HepG2 (cell line): ENCODE measurements around the gene SRSF10.

Experiments used
- GABPA ChIP-seq, 2 experiments: IDR thresholded peaks; 2 replicates each; pipeline ENCODE4 v1.6.1; 2011 to 2016; ENCODE audit warnings: low read depth in 2 of 2, low read length in 1 of 2, missing biosample characterization in 1 of 2, missing genetic modification characterization in 1 of 2
- KLF16 ChIP-seq, 2 experiments: sonication (generic) in 1 of 2; formaldehyde crosslinking in 1 of 2; IDR thresholded peaks; 2 replicates each; pipeline versions ENCODE4 v1.6.1 to v1.8.0; 2016 to 2023; ENCODE audit warnings: missing genetic modification reagents in 2 of 2, missing compliant biosample characterization in 1 of 2
- RFXANK ChIP-seq: IDR thresholded peaks from 2 replicates; pipeline ENCODE4 v1.6.1; 2016
- SMARCC2 ChIP-seq: fragments of 450-650 bp; IDR thresholded peaks from 2 replicates; pipeline ENCODE4 v1.6.1; 2017; ENCODE audit warnings: antibody characterized with exemption, mild to moderate bottlenecking
- TCF7L2 ChIP-seq: IDR thresholded peaks from 2 replicates; pipeline ENCODE4 v1.6.1; 2011; ENCODE audit warnings: mild to moderate bottlenecking, low read depth, low read length, moderate library complexity
- ZNF354B ChIP-seq: sonication (generic); formaldehyde crosslinking; IDR thresholded peaks from 2 replicates; pipeline ENCODE4 v1.8.0; 2022; ENCODE audit warnings: mild to moderate bottlenecking, missing genetic modification reagents
- TF ChIP-seq, protein P1 (sequence below): sonication (generic); formaldehyde crosslinking; IDR thresholded peaks from 2 replicates; pipeline ENCODE4 v1.5.0; 2020; ENCODE audit warnings: mild to moderate bottlenecking, missing genetic modification reagents, moderate library complexity
- TF ChIP-seq, protein P2 (sequence below): sonication (generic); formaldehyde crosslinking; IDR thresholded peaks from 2 replicates; pipeline ENCODE4 v1.5.1; 2020; ENCODE audit warnings: mild to moderate bottlenecking, missing genetic modification reagents, borderline replicate concordance
- TF ChIP-seq, protein P3 (sequence below): IDR thresholded peaks from 2 replicates; pipeline ENCODE4 v1.6.1; 2012; ENCODE audit warnings: inconsistent platforms
- TF ChIP-seq, protein P4 (sequence below), 2 experiments: sonication (generic) in 1 of 2; formaldehyde crosslinking in 1 of 2; IDR thresholded peaks; 2 replicates each; pipeline versions ENCODE4 v1.4.0 to v1.6.1; 2016 to 2020; ENCODE audit warnings: borderline replicate concordance in 1 of 2, low read depth in 1 of 2, mild to moderate bottlenecking in 1 of 2, missing genetic modification reagents in 1 of 2
- TF ChIP-seq, protein P5 (sequence below): sonication (generic); formaldehyde crosslinking; IDR thresholded peaks from 2 replicates; pipeline ENCODE4 v1.5.1; 2020; ENCODE audit warnings: missing genetic modification reagents, mild to moderate bottlenecking, borderline replicate concordance
- TF ChIP-seq, protein P6 (sequence below): IDR thresholded peaks from 2 replicates; pipeline ENCODE4 v1.6.1; 2016; ENCODE audit warnings: low read depth, borderline replicate concordance

DNA sequence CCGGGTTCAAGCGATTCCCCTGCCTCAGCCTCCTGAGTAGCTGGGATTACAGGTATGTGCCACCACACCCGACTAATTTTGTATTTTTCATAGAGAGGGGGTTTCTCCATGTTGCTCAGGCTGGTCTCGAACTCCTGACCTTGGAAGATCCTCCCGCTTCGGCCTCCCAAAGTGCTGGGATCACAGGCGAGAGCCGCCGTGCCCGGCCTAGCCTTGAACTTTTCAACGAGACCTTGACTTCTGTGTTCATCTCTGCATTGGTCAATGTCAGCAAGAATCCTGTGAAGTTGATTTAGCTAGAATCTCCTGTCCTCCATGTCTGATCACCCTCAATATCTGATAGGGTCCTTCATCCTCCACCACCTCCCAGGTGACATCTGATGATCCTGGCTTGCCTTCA, 55.5 kb downstream of the SRSF10 start:
- no peak for TF ChIP-seq KLF16 (CRISPR knock-in tag; IDR thresholded peaks at IDR 0.05)
- TF ChIP-seq ZNF354B (CRISPR knock-in tag) = no peak
- TF ChIP-seq SMARCC2 = no peak
- TF ChIP-seq, protein P1, sequence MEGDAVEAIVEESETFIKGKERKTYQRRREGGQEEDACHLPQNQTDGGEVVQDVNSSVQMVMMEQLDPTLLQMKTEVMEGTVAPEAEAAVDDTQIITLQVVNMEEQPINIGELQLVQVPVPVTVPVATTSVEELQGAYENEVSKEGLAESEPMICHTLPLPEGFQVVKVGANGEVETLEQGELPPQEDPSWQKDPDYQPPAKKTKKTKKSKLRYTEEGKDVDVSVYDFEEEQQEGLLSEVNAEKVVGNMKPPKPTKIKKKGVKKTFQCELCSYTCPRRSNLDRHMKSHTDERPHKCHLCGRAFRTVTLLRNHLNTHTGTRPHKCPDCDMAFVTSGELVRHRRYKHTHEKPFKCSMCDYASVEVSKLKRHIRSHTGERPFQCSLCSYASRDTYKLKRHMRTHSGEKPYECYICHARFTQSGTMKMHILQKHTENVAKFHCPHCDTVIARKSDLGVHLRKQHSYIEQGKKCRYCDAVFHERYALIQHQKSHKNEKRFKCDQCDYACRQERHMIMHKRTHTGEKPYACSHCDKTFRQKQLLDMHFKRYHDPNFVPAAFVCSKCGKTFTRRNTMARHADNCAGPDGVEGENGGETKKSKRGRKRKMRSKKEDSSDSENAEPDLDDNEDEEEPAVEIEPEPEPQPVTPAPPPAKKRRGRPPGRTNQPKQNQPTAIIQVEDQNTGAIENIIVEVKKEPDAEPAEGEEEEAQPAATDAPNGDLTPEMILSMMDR (CRISPR knock-in tag) = no peak
- TF ChIP-seq, protein P2, sequence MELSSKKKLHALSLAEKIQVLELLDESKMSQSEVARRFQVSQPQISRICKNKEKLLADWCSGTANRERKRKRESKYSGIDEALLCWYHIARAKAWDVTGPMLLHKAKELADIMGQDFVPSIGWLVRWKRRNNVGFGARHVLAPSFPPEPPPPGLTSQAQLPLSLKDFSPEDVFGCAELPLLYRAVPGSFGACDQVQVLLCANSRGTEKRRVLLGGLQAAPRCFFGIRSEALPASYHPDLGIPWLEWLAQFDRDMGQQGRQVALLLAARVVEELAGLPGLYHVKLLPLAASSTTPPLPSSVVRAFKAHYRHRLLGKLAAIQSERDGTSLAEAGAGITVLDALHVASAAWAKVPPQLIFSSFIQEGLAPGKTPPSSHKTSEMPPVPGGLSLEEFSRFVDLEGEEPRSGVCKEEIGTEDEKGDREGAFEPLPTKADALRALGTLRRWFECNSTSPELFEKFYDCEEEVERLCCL (CRISPR knock-in tag) = no peak
- TF ChIP-seq RFXANK (CRISPR knock-in tag) = no peak
- TF ChIP-seq TCF7L2 = no peak
- TF ChIP-seq, protein P3, sequence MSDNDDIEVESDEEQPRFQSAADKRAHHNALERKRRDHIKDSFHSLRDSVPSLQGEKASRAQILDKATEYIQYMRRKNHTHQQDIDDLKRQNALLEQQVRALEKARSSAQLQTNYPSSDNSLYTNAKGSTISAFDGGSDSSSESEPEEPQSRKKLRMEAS = no peak
- TF ChIP-seq, protein P4, sequence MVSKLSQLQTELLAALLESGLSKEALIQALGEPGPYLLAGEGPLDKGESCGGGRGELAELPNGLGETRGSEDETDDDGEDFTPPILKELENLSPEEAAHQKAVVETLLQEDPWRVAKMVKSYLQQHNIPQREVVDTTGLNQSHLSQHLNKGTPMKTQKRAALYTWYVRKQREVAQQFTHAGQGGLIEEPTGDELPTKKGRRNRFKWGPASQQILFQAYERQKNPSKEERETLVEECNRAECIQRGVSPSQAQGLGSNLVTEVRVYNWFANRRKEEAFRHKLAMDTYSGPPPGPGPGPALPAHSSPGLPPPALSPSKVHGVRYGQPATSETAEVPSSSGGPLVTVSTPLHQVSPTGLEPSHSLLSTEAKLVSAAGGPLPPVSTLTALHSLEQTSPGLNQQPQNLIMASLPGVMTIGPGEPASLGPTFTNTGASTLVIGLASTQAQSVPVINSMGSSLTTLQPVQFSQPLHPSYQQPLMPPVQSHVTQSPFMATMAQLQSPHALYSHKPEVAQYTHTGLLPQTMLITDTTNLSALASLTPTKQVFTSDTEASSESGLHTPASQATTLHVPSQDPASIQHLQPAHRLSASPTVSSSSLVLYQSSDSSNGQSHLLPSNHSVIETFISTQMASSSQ (IDR thresholded peaks at IDR 0.05; ENCODE audit: low read depth) = no peak
- TF ChIP-seq, protein P4 (CRISPR knock-in tag; IDR thresholded peaks at IDR 0.05; ENCODE audit: borderline replicate concordance) = no peak
- TF ChIP-seq, protein P5, sequence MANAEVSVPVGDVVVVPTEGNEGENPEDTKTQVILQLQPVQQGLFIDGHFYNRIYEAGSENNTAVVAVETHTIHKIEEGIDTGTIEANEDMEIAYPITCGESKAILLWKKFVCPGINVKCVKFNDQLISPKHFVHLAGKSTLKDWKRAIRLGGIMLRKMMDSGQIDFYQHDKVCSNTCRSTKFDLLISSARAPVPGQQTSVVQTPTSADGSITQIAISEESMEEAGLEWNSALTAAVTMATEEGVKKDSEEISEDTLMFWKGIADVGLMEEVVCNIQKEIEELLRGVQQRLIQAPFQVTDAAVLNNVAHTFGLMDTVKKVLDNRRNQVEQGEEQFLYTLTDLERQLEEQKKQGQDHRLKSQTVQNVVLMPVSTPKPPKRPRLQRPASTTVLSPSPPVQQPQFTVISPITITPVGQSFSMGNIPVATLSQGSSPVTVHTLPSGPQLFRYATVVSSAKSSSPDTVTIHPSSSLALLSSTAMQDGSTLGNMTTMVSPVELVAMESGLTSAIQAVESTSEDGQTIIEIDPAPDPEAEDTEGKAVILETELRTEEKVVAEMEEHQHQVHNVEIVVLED (CRISPR knock-in tag) = no peak
- TF ChIP-seq, protein P6, sequence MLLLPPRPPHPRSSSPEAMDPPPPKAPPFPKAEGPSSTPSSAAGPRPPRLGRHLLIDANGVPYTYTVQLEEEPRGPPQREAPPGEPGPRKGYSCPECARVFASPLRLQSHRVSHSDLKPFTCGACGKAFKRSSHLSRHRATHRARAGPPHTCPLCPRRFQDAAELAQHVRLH = no peak
- TF ChIP-seq GABPA (IDR thresholded peaks at IDR 0.05; ENCODE audit: low read depth, low read length) = no peak
- no peak for TF ChIP-seq GABPA (CRISPR knock-in tag; IDR thresholded peaks at IDR 0.05; ENCODE audit: low read depth)
